HEK293 (cell line): ENCODE data around the gene CCDC88C.

Experiments
- CTCF ChIP-seq: fragments of 450-650 bp; formaldehyde crosslinking; IDR thresholded peaks from 2 replicates; pipeline ENCODE4 v1.5.1; 2016; ENCODE audit warnings: missing biosample characterization, missing genetic modification characterization
- ELK4 ChIP-seq: IDR thresholded peaks from 2 replicates; pipeline ENCODE4 v1.6.1; 2011; ENCODE audit warnings: mild to moderate bottlenecking, low read depth, low read length, borderline replicate concordance
- KLF10 ChIP-seq: fragments of 450-650 bp; IDR thresholded peaks from 2 replicates; pipeline ENCODE4 v1.5.1; 2018; ENCODE audit warnings: missing biosample characterization, mild to moderate bottlenecking, missing genetic modification characterization
- SALL2 ChIP-seq: fragments of 450-650 bp; formaldehyde crosslinking; IDR thresholded peaks from 2 replicates; pipeline ENCODE4 v1.5.0; 2017; ENCODE audit warnings: missing biosample characterization, mild to moderate bottlenecking, missing genetic modification characterization, borderline replicate concordance
- ZNF140 ChIP-seq: fragments of 450-650 bp; formaldehyde crosslinking; IDR thresholded peaks from 2 replicates; pipeline ENCODE4 v1.5.1; 2016; ENCODE audit warnings: missing biosample characterization, missing genetic modification characterization
- ZNF37A ChIP-seq: fragments of 450-650 bp; IDR thresholded peaks from 2 replicates; pipeline ENCODE4 v1.5.1; 2018; ENCODE audit warnings: missing biosample characterization, missing genetic modification characterization
- ZNF510 ChIP-seq: fragments of 450-650 bp; formaldehyde crosslinking; IDR thresholded peaks from 2 replicates; pipeline ENCODE4 v1.5.1; 2018; ENCODE audit warnings: mild to moderate bottlenecking, missing genetic modification characterization, missing biosample characterization; ENCODE audit not compliant: insufficient replicate concordance
- ZNF626 ChIP-seq: fragments of 450-650 bp; sonication (Bioruptor Pico); formaldehyde crosslinking; IDR thresholded peaks from 2 replicates; pipeline ENCODE4 v1.5.1; 2018; ENCODE audit warnings: missing biosample characterization, missing genetic modification characterization, inconsistent platforms
- TF ChIP-seq, protein P1 (sequence below): fragments of 450-650 bp; formaldehyde crosslinking; IDR thresholded peaks from 2 replicates; pipeline ENCODE4 v1.5.1; 2016; ENCODE audit warnings: missing biosample characterization, missing genetic modification characterization
- TF ChIP-seq, protein P2 (sequence below): fragments of 450-650 bp; formaldehyde crosslinking; IDR thresholded peaks from 2 replicates; pipeline ENCODE4 v1.5.1; 2017; ENCODE audit warnings: missing biosample characterization, missing genetic modification characterization

GRCh38 chr14:91326514-91327249 lies 90.9 kb downstream of the CCDC88C start:
- TF ChIP-seq CTCF (tag by site-specific recombination), result no peak
- no peak for TF ChIP-seq ZNF626 (tag by site-specific recombination)
- no peak for TF ChIP-seq KLF10
- no peak for TF ChIP-seq ZNF510 (tag by site-specific recombination)
- no peak for TF ChIP-seq ELK4
- no peak for TF ChIP-seq SALL2
- TF ChIP-seq, protein P1, sequence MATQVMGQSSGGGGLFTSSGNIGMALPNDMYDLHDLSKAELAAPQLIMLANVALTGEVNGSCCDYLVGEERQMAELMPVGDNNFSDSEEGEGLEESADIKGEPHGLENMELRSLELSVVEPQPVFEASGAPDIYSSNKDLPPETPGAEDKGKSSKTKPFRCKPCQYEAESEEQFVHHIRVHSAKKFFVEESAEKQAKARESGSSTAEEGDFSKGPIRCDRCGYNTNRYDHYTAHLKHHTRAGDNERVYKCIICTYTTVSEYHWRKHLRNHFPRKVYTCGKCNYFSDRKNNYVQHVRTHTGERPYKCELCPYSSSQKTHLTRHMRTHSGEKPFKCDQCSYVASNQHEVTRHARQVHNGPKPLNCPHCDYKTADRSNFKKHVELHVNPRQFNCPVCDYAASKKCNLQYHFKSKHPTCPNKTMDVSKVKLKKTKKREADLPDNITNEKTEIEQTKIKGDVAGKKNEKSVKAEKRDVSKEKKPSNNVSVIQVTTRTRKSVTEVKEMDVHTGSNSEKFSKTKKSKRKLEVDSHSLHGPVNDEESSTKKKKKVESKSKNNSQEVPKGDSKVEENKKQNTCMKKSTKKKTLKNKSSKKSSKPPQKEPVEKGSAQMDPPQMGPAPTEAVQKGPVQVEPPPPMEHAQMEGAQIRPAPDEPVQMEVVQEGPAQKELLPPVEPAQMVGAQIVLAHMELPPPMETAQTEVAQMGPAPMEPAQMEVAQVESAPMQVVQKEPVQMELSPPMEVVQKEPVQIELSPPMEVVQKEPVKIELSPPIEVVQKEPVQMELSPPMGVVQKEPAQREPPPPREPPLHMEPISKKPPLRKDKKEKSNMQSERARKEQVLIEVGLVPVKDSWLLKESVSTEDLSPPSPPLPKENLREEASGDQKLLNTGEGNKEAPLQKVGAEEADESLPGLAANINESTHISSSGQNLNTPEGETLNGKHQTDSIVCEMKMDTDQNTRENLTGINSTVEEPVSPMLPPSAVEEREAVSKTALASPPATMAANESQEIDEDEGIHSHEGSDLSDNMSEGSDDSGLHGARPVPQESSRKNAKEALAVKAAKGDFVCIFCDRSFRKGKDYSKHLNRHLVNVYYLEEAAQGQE (tag by site-specific recombination), result no peak
- TF ChIP-seq, protein P2, sequence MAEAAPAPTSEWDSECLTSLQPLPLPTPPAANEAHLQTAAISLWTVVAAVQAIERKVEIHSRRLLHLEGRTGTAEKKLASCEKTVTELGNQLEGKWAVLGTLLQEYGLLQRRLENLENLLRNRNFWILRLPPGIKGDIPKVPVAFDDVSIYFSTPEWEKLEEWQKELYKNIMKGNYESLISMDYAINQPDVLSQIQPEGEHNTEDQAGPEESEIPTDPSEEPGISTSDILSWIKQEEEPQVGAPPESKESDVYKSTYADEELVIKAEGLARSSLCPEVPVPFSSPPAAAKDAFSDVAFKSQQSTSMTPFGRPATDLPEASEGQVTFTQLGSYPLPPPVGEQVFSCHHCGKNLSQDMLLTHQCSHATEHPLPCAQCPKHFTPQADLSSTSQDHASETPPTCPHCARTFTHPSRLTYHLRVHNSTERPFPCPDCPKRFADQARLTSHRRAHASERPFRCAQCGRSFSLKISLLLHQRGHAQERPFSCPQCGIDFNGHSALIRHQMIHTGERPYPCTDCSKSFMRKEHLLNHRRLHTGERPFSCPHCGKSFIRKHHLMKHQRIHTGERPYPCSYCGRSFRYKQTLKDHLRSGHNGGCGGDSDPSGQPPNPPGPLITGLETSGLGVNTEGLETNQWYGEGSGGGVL (tag by site-specific recombination), result no peak
- no peak for TF ChIP-seq ZNF37A (tag by site-specific recombination)
- no peak for TF ChIP-seq ZNF140 (tag by site-specific recombination)
